Measurements from ENCODE around the gene VAMP2. TPM values are rescaled to one million over a fixed set of nuclear protein-coding genes. Genes with fewer than 3 reads are reported as not detected.

VAMP2 gene
- total and polyA plus RNA-seq, 9 of the 15 experiments (the other 6 are each of a cell fraction or from before 2014, with no cell fraction given) = 2.3 to 31.8 (median 6.0) TPM

GRCh38 chr17:8121681-8122421 lies 40.9 kb downstream of the VAMP2 start (continued):
- TF ChIP-seq ERF (CRISPR knock-in tag; IDR thresholded peaks at IDR 0.05) (no peak), ETV5 (CRISPR knock-in tag; IDR thresholded peaks at IDR 0.05; ENCODE audit: low read depth) (0 out of 2 replicates have a peak, but pooled peaks have one; percentile 37), TAF9B (IDR thresholded peaks at IDR 0.05; ENCODE audit: partially characterized antibody) (no peak), ETS2 (tag; IDR thresholded peaks at IDR 0.05; ENCODE audit: borderline replicate concordance, poor library complexity, severe bottlenecking) (no peak), SOX6 (IDR thresholded peaks at IDR 0.05) (no peak), SNRNP70 (optimal IDR thresholded peaks at IDR 0.05; ENCODE audit: low read depth, low read length) (no peak), TCF7 (IDR thresholded peaks at IDR 0.05; ENCODE audit: borderline replicate concordance) (no peak), CHD2 (IDR thresholded peaks at IDR 0.05; ENCODE audit: low read depth, low read length) (no peak), ZNF384 (IDR thresholded peaks at IDR 0.05; ENCODE audit: low read depth, low read length) (0 out of 2 replicates have a peak, but pooled peaks have one; percentile 36), MAX (CRISPR knock-in tag; IDR thresholded peaks at IDR 0.05) (0 out of 2 replicates have a peak, but pooled peaks have one; percentile 12), NRF1 (conservative IDR thresholded peaks at IDR 0.05 in 1 of 2, IDR thresholded peaks at IDR 0.05 in 1 of 2) (peak; percentile 74 to 80), NFIX (CRISPR knock-in tag; IDR thresholded peaks at IDR 0.05; ENCODE audit: low read depth) (no peak), KLF16 (IDR thresholded peaks at IDR 0.05) (no peak), GATAD2A (IDR thresholded peaks at IDR 0.05) (no peak), ZBTB17 (CRISPR knock-in tag; IDR thresholded peaks at IDR 0.05) (no peak), CREM (IDR thresholded peaks at IDR 0.05; ENCODE audit: low read depth) (0 out of 2 replicates have a peak, but pooled peaks have one; percentile 4), ZNF253 (CRISPR knock-in tag; conservative IDR thresholded peaks at IDR 0.05) (no peak), TEAD4 (IDR thresholded peaks at IDR 0.05; ENCODE audit: low read length) (no peak), TEAD4 (CRISPR knock-in tag; IDR thresholded peaks at IDR 0.05; ENCODE audit: borderline replicate concordance) (no peak), ETS1 (conservative IDR thresholded peaks at IDR 0.05; ENCODE audit: control insufficient read depth, low read depth, low read length) (peak; percentile 27; the same call in 1 of the 2 replicates), DLX4 (CRISPR knock-in tag; IDR thresholded peaks at IDR 0.05) (no peak)
- TF ChIP-seq, protein P1, sequence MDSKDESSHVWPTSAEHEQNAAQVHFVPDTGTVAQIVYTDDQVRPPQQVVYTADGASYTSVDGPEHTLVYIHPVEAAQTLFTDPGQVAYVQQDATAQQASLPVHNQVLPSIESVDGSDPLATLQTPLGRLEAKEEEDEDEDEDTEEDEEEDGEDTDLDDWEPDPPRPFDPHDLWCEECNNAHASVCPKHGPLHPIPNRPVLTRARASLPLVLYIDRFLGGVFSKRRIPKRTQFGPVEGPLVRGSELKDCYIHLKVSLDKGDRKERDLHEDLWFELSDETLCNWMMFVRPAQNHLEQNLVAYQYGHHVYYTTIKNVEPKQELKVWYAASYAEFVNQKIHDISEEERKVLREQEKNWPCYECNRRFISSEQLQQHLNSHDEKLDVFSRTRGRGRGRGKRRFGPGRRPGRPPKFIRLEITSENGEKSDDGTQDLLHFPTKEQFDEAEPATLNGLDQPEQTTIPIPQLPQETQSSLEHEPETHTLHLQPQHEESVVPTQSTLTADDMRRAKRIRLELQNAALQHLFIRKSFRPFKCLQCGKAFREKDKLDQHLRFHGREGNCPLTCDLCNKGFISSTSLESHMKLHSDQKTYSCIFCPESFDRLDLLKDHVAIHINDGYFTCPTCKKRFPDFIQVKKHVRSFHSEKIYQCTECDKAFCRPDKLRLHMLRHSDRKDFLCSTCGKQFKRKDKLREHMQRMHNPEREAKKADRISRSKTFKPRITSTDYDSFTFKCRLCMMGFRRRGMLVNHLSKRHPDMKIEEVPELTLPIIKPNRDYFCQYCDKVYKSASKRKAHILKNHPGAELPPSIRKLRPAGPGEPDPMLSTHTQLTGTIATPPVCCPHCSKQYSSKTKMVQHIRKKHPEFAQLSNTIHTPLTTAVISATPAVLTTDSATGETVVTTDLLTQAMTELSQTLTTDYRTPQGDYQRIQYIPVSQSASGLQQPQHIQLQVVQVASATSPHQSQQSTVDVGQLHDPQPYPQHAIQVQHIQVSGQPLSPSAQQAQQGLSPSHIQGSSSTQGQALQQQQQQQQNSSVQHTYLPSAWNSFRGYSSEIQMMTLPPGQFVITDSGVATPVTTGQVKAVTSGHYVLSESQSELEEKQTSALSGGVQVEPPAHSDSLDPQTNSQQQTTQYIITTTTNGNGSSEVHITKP (IDR thresholded peaks at IDR 0.05; ENCODE audit: partially characterized antibody) = peak; percentile 58
